HCT116 (cell line): ENCODE results near the gene ADAT3. TPM values are rescaled to one million over a fixed set of nuclear protein-coding genes. Genes with fewer than 3 reads are reported as not detected.
A peak's percentile ranks its signal among the peaks of the same experiment; 100 is the strongest.
"Not testable (repeated sequence)": the region's sequence is repeated elsewhere in the genome, so short reads cannot be mapped to it uniquely, and the experiment has no call there.

Experiments used
- ATAC-seq: fragments of 200-7000 bp; cut with Tn5 transposase; 2 replicates; pipeline ENCODE4 v1.9.1; 2020; ENCODE audit warnings: mild to moderate bottlenecking, moderate library complexity
- BruUV-seq: library from RNA; stranded (reverse); fragments of 400-500 nt; replicated peaks from 2 replicates; lab custom pipeline; 2021; lab: Mats Ljungman, UMichigan
- CTCF ChIA-PET: fragments of 300-600 bp; sonication (Branson Sonifier 250); formaldehyde crosslinking; loops from one replicate; lab custom pipeline; 2021; ENCODE audit warnings: antibody characterized with exemption; lab: Charles Lee
- POLR2A ChIA-PET: fragments of 300-600, 350-600 bp; sonication (Branson Sonifier 250); formaldehyde crosslinking; loops from one replicate; lab custom pipeline; 2021; ENCODE audit warnings: antibody characterized with exemption; lab: Charles Lee
- RAD21 ChIA-PET, 2 experiments: fragments of 300-600 bp; sonication (Branson Sonifier 250); formaldehyde crosslinking; loops; one replicate each; lab custom pipeline; 2023; ENCODE audit warnings: low total read pairs in 2 of 2; ENCODE audit not compliant: uncharacterized antibody in 2 of 2, unreplicated experiment in 2 of 2, low non-redundant PET in 1 of 2; lab: Charles Lee
- DNase-seq: peaks from one replicate; pipeline ENCODE4 v3.0.0-alpha.2; 2010; ENCODE audit warnings: low read depth, low spot score
- H2AFZ ChIP-seq: fragments of 200-600 bp; shearing (Covaris generic), sonication (generic); 2 replicates; pipeline ENCODE4 v1.6.1; 2017; ENCODE audit warnings: low read depth, mixed run types, mixed read lengths, antibody characterized with exemption, low read length; ENCODE audit not compliant: poor library complexity, severe bottlenecking
- H3K27ac ChIP-seq: 2 replicates; pipeline ENCODE4 v1.5.1; 2012; ENCODE audit warnings: low read depth, low read length
- H3K27me3 ChIP-seq: fragments of 200-600 bp; sonication (generic); 2 replicates; pipeline ENCODE4 v1.6.1; 2016; ENCODE audit warnings: mixed run types, low read length, mixed read lengths; ENCODE audit not compliant: insufficient read depth
- H3K36me3 ChIP-seq, 2 experiments: fragments of 200-500 bp in 1 of 2; fragments of 200-600 bp in 1 of 2; sonication (Bioruptor generic) in 1 of 2; sonication (generic) in 1 of 2; 2 replicates each; pipeline versions ENCODE4 v1.5.1 to v1.6.1; 2014 to 2016; ENCODE audit warnings: low read length in 2 of 2, inconsistent platforms in 1 of 2, mixed read lengths in 1 of 2, mixed run types in 1 of 2; ENCODE audit not compliant: insufficient read depth in 2 of 2, control insufficient read depth in 1 of 2
- H3K4me1 ChIP-seq, 2 experiments: fragments of 200-600 bp in 1 of 2; sonication (generic) in 1 of 2; 2 replicates each; pipeline versions ENCODE4 v1.5.1 to v1.6.1; 2012 to 2017; ENCODE audit warnings: low read length in 2 of 2, inconsistent platforms in 1 of 2, mild to moderate bottlenecking in 1 of 2, mixed read lengths in 1 of 2, mixed run types in 1 of 2, moderate library complexity in 1 of 2; ENCODE audit not compliant: insufficient read depth in 2 of 2, control insufficient read depth in 1 of 2
- H3K4me2 ChIP-seq: fragments of 200-600 bp; sonication (generic); 2 replicates; pipeline ENCODE4 v1.6.1; 2017; ENCODE audit warnings: mixed run types, low read length, mixed read lengths
- H3K4me3 ChIP-seq, 2 experiments: fragments of 200-600 bp in 1 of 2; sonication (generic) in 1 of 2; replicated peaks in 1 of 2; 2 replicates each; pipeline ENCODE4 v1.5.1; 2011 to 2016; ENCODE audit warnings: low read length in 2 of 2, control low read depth in 1 of 2, low read depth in 1 of 2, mild to moderate bottlenecking in 1 of 2, mixed read lengths in 1 of 2, mixed run types in 1 of 2
- H3K79me2 ChIP-seq: fragments of 200-600 bp; sonication (generic); 2 replicates; pipeline ENCODE4 v1.6.1; 2017; ENCODE audit warnings: mild to moderate bottlenecking, mixed run types, low read length, moderate library complexity, mixed read lengths; ENCODE audit not compliant: insufficient read depth
- H3K9ac ChIP-seq: fragments of 200-600 bp; sonication (generic); 2 replicates; pipeline ENCODE4 v1.6.1; 2016; ENCODE audit warnings: low read length, mixed read lengths
- H3K9me2 ChIP-seq: fragments of 200-600 bp; sonication (generic), shearing (Covaris generic); 2 replicates; pipeline ENCODE4 v1.6.1; 2017; ENCODE audit warnings: mixed run types, mild to moderate bottlenecking, moderate library complexity; ENCODE audit not compliant: insufficient read depth
- H3K9me3 ChIP-seq, 2 experiments: fragments of 200-500 bp in 1 of 2; fragments of 200-600 bp in 1 of 2; sonication (Bioruptor generic) in 1 of 2; sonication (generic) in 1 of 2; 2 replicates each; pipeline ENCODE4 v1.6.1; 2014 to 2017; ENCODE audit warnings: low read length in 2 of 2, mixed read lengths in 2 of 2, inconsistent platforms in 1 of 2, low read depth in 1 of 2, mild to moderate bottlenecking in 1 of 2, mixed run types in 1 of 2, moderate library complexity in 1 of 2; ENCODE audit not compliant: control insufficient read depth in 1 of 2, insufficient read depth in 1 of 2
- H4K20me1 ChIP-seq: fragments of 200-600 bp; sonication (generic), shearing (Covaris generic); 2 replicates; pipeline ENCODE4 v1.6.1; 2017; ENCODE audit warnings: mixed run types, mild to moderate bottlenecking, moderate library complexity; ENCODE audit not compliant: insufficient read depth
- EZH2 ChIP-seq: fragments of 200-600 bp; sonication (generic); IDR thresholded peaks from 2 replicates; pipeline ENCODE4 v1.6.1; 2017; ENCODE audit warnings: antibody characterized with exemption, mixed run types
- POLR2A ChIP-seq: IDR thresholded peaks from 2 replicates; pipeline ENCODE4 v1.7.0; 2011; ENCODE audit warnings: borderline replicate concordance; ENCODE audit not compliant: insufficient read depth, insufficient read length; ENCODE audit errors: extremely low read depth
- POLR2AphosphoS5 ChIP-seq: IDR thresholded peaks from 2 replicates; pipeline ENCODE4 v1.6.1; 2011; ENCODE audit warnings: mild to moderate bottlenecking, low read depth, low read length, moderate library complexity
- ZFX ChIP-seq: fragments of 450-650 bp; IDR thresholded peaks from 2 replicates; pipeline ENCODE4 v1.6.1; 2017
- ZNF274 ChIP-seq: fragments of 200-500 bp; sonication (Bioruptor generic); IDR thresholded peaks from 2 replicates; pipeline ENCODE4 v1.6.1; 2014; ENCODE audit warnings: mild to moderate bottlenecking, low read depth, low read length, inconsistent platforms
- intact Hi-C: fragments of 100-400 bp; cut with micrococcal nuclease; formaldehyde crosslinking; loops from 2 replicates; pipeline ENCODE4 v1.10.0; 2022
- total RNA-seq: library from RNA; stranded (reverse); gene quantifications from one replicate; pipeline ENCODE4 v1.2.1, GENCODE V29; 2021; ENCODE audit not compliant: unreplicated experiment
- TF ChIP-seq, protein P1 (sequence below): IDR thresholded peaks from 2 replicates; pipeline ENCODE4 v1.6.1; 2012
- TF ChIP-seq, protein P2 (sequence below), 3 experiments: fragments of 200-600 bp in 1 of 3; sonication (generic) in 1 of 3; IDR thresholded peaks in 2 of 3; conservative IDR thresholded peaks in 1 of 3; 2 replicates each; pipeline ENCODE4 v1.5.1; 2012 to 2017; ENCODE audit warnings: low read depth in 2 of 3, low read length in 2 of 3, antibody characterized with exemption in 1 of 3, borderline replicate concordance in 1 of 3, control low read depth in 1 of 3, mild to moderate bottlenecking in 1 of 3, mixed read lengths in 1 of 3, mixed run types in 1 of 3, moderate library complexity in 1 of 3; ENCODE audit not compliant: insufficient read depth in 1 of 3

Gene ADAT3
- total RNA-seq, 1 experiment from 2014 or later: 15.9 TPM

DNA sequence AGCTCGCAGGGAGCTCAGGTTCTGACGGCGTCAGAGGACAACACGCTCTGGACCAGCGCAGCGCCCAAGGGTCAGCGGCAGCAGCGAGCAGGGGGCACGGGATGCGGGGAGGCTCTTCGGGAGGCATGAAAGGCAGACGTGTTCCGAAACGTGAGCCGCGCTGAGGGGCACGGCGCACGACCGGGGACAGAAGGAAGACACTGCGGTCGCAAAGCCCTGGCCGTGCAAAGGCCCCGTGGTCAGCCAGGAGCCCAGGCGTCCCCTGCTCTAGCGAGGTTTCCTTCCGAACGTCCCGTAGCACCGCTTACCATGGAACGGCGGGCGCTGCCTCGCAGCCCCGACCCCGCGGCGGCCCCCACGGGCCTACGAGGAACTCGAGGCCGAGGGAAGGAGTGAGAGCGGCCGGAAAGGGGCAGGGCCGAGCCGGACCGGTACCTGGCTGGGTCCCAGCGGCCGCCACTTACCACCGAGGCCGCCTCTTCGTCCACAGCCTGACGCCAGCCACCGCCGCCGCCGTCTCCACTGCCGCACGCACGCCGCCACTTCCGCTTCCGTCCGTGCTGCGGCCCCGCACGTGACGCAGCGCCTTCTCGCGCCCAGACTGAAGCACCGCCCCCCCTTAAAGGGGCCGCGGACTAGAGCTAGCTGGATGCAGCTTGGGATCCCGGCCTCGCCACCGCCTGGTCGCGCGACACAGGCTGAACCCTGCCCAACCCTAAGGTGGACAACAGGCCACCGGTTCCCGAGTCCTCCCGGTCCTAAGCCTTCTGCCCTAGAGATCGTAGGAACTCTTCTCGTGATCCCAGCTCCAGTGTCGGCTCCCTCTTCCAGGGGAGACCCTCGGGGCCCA, 29.3 kb upstream of the ADAT3 start (continued):
- TF ChIP-seq, protein P1, sequence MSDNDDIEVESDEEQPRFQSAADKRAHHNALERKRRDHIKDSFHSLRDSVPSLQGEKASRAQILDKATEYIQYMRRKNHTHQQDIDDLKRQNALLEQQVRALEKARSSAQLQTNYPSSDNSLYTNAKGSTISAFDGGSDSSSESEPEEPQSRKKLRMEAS: peak; percentile 99
- TF ChIP-seq ZFX (peak; percentile 59; the same call in 1 of the 2 replicates), POLR2AphosphoS5 (peak; percentile 89), POLR2A (peak; percentile 69), ZNF274 (no peak), EZH2 (no peak)

DNA sequence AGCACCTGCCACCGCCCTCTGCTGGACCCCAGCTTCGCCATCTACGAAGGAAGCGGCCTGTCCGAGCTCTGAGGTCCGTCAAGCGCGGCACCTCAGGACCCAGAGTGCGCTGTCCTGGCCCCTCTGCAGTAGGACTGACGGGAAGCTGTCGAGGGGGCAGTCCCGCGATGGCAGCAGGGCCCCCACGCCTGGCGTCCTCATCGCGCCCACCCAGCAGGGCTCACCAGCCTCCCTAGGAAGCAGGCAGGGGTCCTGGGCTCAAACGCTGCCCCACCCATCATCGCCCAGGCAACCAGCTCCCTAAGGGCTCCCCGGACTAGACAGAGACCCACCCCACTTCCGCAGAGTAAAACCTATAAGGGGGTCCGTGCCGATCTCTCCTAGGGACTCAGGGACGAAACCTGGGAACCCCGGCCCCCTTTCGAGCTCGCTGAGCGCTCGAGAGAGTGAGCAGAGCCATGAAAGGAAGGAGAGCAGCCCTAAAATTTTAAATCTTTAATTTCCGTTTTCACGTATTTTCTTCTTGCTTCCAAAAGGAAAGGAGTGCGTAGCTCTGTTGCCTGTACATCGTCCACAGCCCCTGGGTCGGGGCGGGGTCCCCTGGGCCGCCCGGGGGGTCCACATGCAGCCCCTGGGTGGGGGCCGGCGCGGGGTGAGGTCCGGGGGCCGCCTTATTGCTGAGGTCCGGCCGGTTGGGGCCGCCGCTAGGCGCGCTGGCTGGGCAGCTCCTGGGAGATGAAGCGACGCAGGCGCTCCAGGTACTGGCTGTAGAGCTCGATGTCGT, 28.5 kb upstream of the ADAT3 start:
- Histone ChIP-seq H3K79me2 (peaks cover 50% of the 10 kb centered on the region), H3K4me1 (peaks cover 12 to 20% of the 10 kb centered on the region in 2 experiments), H3K9ac (peak overlapping the region; percentile 95), H4K20me1 (peaks cover 11% of the 10 kb centered on the region; the same call in 1 of the 2 replicates), H3K4me3 (peak overlapping the region; percentile 76 to 95), H3K4me2 (peak overlapping the region; percentile 98), H3K27ac (peak overlapping the region; percentile 95)
- TF ChIP-seq, protein P2, sequence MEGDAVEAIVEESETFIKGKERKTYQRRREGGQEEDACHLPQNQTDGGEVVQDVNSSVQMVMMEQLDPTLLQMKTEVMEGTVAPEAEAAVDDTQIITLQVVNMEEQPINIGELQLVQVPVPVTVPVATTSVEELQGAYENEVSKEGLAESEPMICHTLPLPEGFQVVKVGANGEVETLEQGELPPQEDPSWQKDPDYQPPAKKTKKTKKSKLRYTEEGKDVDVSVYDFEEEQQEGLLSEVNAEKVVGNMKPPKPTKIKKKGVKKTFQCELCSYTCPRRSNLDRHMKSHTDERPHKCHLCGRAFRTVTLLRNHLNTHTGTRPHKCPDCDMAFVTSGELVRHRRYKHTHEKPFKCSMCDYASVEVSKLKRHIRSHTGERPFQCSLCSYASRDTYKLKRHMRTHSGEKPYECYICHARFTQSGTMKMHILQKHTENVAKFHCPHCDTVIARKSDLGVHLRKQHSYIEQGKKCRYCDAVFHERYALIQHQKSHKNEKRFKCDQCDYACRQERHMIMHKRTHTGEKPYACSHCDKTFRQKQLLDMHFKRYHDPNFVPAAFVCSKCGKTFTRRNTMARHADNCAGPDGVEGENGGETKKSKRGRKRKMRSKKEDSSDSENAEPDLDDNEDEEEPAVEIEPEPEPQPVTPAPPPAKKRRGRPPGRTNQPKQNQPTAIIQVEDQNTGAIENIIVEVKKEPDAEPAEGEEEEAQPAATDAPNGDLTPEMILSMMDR (IDR thresholded peaks at IDR 0.05 in 2 of 3, conservative IDR thresholded peaks at IDR 0.05 in 1 of 3; ENCODE audit: borderline replicate concordance in 1 of 3, insufficient read depth in 1 of 3, low read depth in 2 of 3, low read length in 2 of 3): peak in 1 of 3 experiments; percentile 30; a peak in 2 of 6 replicates
- intact Hi-C loops, RAD21 ChIA-PET, H2AFZ ChIP-seq, H3K36me3 ChIP-seq, H3K9me2 ChIP-seq, H3K27me3 ChIP-seq, DNase-seq, H3K9me3 ChIP-seq, BruUV-seq: not testable (repeated sequence)
- ATAC-seq: peak; percentile 53
- ChIA-PET POLR2A (interaction anchor here (0.8 to 1.1 kb wide), 4 partner anchors 10 to 29 kb away, joined by 3 to 10 read pairs (median 5); partner anchors contain the start of genes ADAT3 and SCAMP4), CTCF (interaction anchor here (0.7 to 3.3 kb wide), 4 partner anchors 10 to 53 kb away, joined by 3 to 12 read pairs (median 3); no protein-coding TSS in a partner anchor)

DNA sequence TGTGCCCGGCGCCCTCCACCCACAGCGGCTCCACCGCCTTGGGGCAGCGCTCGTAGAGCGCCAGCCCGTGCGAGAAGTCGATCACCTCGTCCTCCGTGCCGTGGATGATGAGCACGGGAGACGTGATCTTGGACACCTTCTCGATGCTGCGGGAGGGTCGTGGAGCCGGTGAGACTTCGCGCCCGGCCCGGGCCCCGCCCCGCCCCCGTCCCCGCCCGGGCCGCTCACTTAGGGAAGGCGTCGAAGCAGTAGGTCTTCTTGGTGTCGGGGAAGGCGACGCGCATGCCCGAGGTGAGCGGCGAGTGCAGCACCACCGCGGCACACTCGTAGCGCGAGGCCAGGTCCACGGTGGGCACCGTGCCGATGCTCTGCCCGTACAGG, 27.9 kb upstream of the ADAT3 start:
- intact Hi-C loops, RAD21 ChIA-PET, H3K9me2 ChIP-seq, BruUV-seq, H3K9ac ChIP-seq, H3K27me3 ChIP-seq, H3K36me3 ChIP-seq, DNase-seq, H3K4me3 ChIP-seq, POLR2A ChIA-PET, H3K27ac ChIP-seq, H2AFZ ChIP-seq, ATAC-seq, H3K9me3 ChIP-seq, H3K4me2 ChIP-seq: not testable (repeated sequence)
- Histone ChIP-seq H3K79me2 (peaks cover 53% of the 10 kb centered on the region), H3K4me1 (peaks cover 12 to 20% of the 10 kb centered on the region in 2 experiments), H4K20me1 (peaks cover 11% of the 10 kb centered on the region; the same call in 1 of the 2 replicates)
- CTCF ChIA-PET: interaction anchor here (3.3 kb wide), 1 partner anchor 13 kb away, joined by 12 read pairs; no protein-coding TSS in a partner anchor
